CD14-positive monocyte (primary cell): ENCODE results near the gene YWHAE. TPM values are rescaled to one million over a fixed set of nuclear protein-coding genes. Genes with fewer than 3 reads are reported as not detected.

Experiments used
- DNase-seq, 3 donors: peaks; one replicate each; pipeline ENCODE4 v3.0.0-alpha.2; 2011 to 2022
- H2AFZ ChIP-seq: 2 replicates; pipeline ENCODE4 v1.6.0; 2012; ENCODE audit warnings: mild to moderate bottlenecking, low read depth, low read length, inconsistent platforms; ENCODE audit not compliant: insufficient read depth, poor library complexity, severe bottlenecking
- H3K27ac ChIP-seq, 2 donors: 1 replicate in 1 of 2; 2 replicates in 1 of 2; pipeline ENCODE4 v1.5.1; 2012 to 2013; ENCODE audit warnings: low read length in 2 of 2, control low read depth in 1 of 2, inconsistent platforms in 1 of 2, low read depth in 1 of 2, mild to moderate bottlenecking in 1 of 2
- H3K27me3 ChIP-seq, 2 donors: one replicate each; pipeline versions ENCODE4 v1.6.0 to v1.6.1; 2011 to 2013; ENCODE audit warnings: low read length in 2 of 2; ENCODE audit not compliant: control insufficient read depth in 2 of 2, insufficient read depth in 2 of 2
- H3K36me3 ChIP-seq, 2 donors: replicated peaks in 1 of 2; 1 replicate in 1 of 2; 2 replicates in 1 of 2; pipeline versions ENCODE4 v1.5.1 to v1.6.1; 2012 to 2013; ENCODE audit warnings: low read length in 2 of 2, control low read depth in 1 of 2, inconsistent platforms in 1 of 2, mild to moderate bottlenecking in 1 of 2; ENCODE audit not compliant: insufficient read depth in 2 of 2, control insufficient read depth in 1 of 2
- H3K4me1 ChIP-seq, 2 donors: 1 replicate in 1 of 2; 2 replicates in 1 of 2; pipeline versions ENCODE4 v1.5.1 to v1.6.1; 2012 to 2013; ENCODE audit warnings: low read length in 2 of 2, control low read depth in 1 of 2, inconsistent platforms in 1 of 2, mild to moderate bottlenecking in 1 of 2, moderate library complexity in 1 of 2; ENCODE audit not compliant: insufficient read depth in 2 of 2, control insufficient read depth in 1 of 2
- H3K4me2 ChIP-seq: replicated peaks from 2 replicates; pipeline ENCODE3; 2012; ENCODE audit warnings: low read length, moderate library complexity, mild to moderate bottlenecking; ENCODE audit not compliant: poor library complexity, severe bottlenecking; ENCODE audit errors: extremely low read depth
- H3K4me3 ChIP-seq, 3 experiments: fragments of 200-600 bp in 1 of 3; sonication (generic) in 1 of 3; replicated peaks in 1 of 3; 1 replicate in 2 of 3; 2 replicates in 1 of 3; pipeline ENCODE4 v1.5.1; 2011 to 2013; ENCODE audit warnings: low read length in 3 of 3, mild to moderate bottlenecking in 3 of 3, control low read depth in 2 of 3, low read depth in 2 of 3, inconsistent platforms in 1 of 3, moderate library complexity in 1 of 3
- H3K79me2 ChIP-seq: 2 replicates; pipeline ENCODE4 v1.6.0; 2012; ENCODE audit warnings: mild to moderate bottlenecking, control low read depth, inconsistent platforms, low read length, moderate library complexity; ENCODE audit not compliant: insufficient read depth
- H3K9ac ChIP-seq: 2 replicates; pipeline ENCODE4 v1.6.0; 2017; ENCODE audit warnings: low read length, mild to moderate bottlenecking; ENCODE audit not compliant: insufficient read depth, poor library complexity, severe bottlenecking
- H3K9me3 ChIP-seq, 2 donors: replicated peaks in 1 of 2; 1 replicate in 1 of 2; 2 replicates in 1 of 2; pipeline versions ENCODE4 v1.5.1 to v1.6.1; 2012 to 2013; ENCODE audit warnings: low read length in 2 of 2, control low read depth in 1 of 2; ENCODE audit not compliant: control insufficient read depth in 1 of 2, insufficient read depth in 1 of 2
- H4K20me1 ChIP-seq: 2 replicates; pipeline ENCODE4 v1.6.0; 2012; ENCODE audit warnings: mild to moderate bottlenecking, low read length, control low read depth, moderate library complexity; ENCODE audit not compliant: insufficient read depth
- H3K27ac Mint-ChIP-seq, 7 donors: one replicate each; pipeline ENCODE4 v1.8.0; 2020; ENCODE audit warnings: mild to moderate bottlenecking in 7 of 7, mixed read lengths in 7 of 7, moderate library complexity in 6 of 7, inconsistent platforms in 2 of 7
- H3K27me3 Mint-ChIP-seq, 3 donors: one replicate each; pipeline ENCODE4 v1.8.0; 2021 to 2022; ENCODE audit warnings: low read depth in 3 of 3, mild to moderate bottlenecking in 3 of 3, mixed read lengths in 3 of 3, moderate library complexity in 3 of 3, inconsistent platforms in 1 of 3
- H3K36me3 Mint-ChIP-seq, 2 donors: one replicate each; pipeline ENCODE4 v1.8.0; 2020; ENCODE audit warnings: mixed read lengths in 2 of 2, inconsistent platforms in 1 of 2, mild to moderate bottlenecking in 1 of 2
- H3K4me1 Mint-ChIP-seq: one replicate; pipeline ENCODE4 v1.8.0; 2020; ENCODE audit warnings: mild to moderate bottlenecking, mixed read lengths
- H3K4me3 Mint-ChIP-seq, 2 donors: one replicate each; pipeline ENCODE4 v1.8.0; 2020; ENCODE audit warnings: mild to moderate bottlenecking in 2 of 2, mixed read lengths in 2 of 2, moderate library complexity in 1 of 2
- H3K9me3 Mint-ChIP-seq, 7 donors: one replicate each; pipeline ENCODE4 v1.8.0; 2020 to 2022; ENCODE audit warnings: mixed read lengths in 7 of 7, mild to moderate bottlenecking in 6 of 7, moderate library complexity in 6 of 7, inconsistent platforms in 2 of 7
- WGBS: methylation state at CpG from one replicate; pipeline ENCODE4 v1.1.5; 2013; ENCODE audit warnings: missing lambda C conversion rate; ENCODE audit not compliant: insufficient coverage; 5-methylcytosine and 5-hydroxymethylcytosine counted together
- intact Hi-C, 2 donors: fragments of 100-400 bp; cut with micrococcal nuclease; formaldehyde crosslinking; loops; one replicate each; pipeline versions ENCODE4 v1.15.0 to v1.15.1; 2023
- polyA plus RNA-seq, 3 donors: library from polyadenylated mRNA; depleted of rRNA in 1 of 3; unstranded in 2 of 3; stranded (reverse) in 1 of 3; fragments of 300-500 nt in 2 of 3; fragments of >200 nt in 1 of 3; fragmentation: Illumina TruSeq in 2 of 3; gene quantifications; 1 replicate in 2 of 3; 2 replicates in 1 of 3; pipeline ENCODE4 v1.2.3, GENCODE V29; 2012 to 2021
- TF ChIP-seq, protein P1 (sequence below): fragments of 200-600 bp; IDR thresholded peaks from one replicate; pipeline ENCODE4 v1.8.0; 2022; ENCODE audit warnings: antibody characterized with exemption, mild to moderate bottlenecking

Gene YWHAE
- polyA plus RNA-seq, 3 donors = 165 to 185 (median 168) TPM

DNA sequence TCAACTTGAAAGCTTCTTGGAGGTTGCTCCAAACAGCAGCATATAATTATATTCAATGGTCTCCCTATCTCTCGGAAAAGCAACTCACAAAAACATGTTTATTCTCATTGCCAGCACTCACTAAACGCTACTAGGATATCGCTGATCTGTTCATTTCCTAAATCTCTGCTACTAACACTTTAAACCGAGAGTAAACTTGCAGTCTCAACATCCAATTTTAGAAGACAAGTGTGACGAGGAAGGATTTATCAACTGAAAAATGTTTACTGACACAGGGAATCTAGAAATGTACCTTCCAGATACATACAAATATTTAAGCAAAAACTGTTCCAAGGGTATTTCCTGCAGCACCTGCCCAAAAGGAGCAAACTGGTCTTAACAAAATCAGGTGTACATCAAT, 56.5 kb downstream of the YWHAE start:
- peaks cover 38 to 52% of the 10 kb centered on the region in 2 donors for H3K36me3 ChIP-seq
- H3K4me1 ChIP-seq = no peaks in the 10 kb centered on the region
- peaks cover 31% of the 10 kb centered on the region for H3K79me2 ChIP-seq
- WGBS = 100% methylated on average over 3 of the region's 5 CpGs
- no peak overlapping the region for H3K27ac ChIP-seq
- intact Hi-C loops = no loop called here
- peaks cover 54% of the 10 kb centered on the region for H4K20me1 ChIP-seq
- Mint-ChIP-seq H3K4me1 (peaks cover 5% of the 10 kb centered on the region), H3K36me3 (peaks cover 37 to 51% of the 10 kb centered on the region in 2 donors), H3K4me3 (no peak overlapping the region), H3K27ac (no peak overlapping the region), H3K9me3 (peaks cover 0 to 2% (median 0%) of the 10 kb centered on the region in 7 donors), H3K27me3 (peaks cover 0 to 3% (median 0%) of the 10 kb centered on the region in 3 donors)
- H3K4me2 ChIP-seq = no peak overlapping the region
- no peak overlapping the region for H2AFZ ChIP-seq
- H3K9me3 ChIP-seq = no peaks in the 10 kb centered on the region
- TF ChIP-seq, protein P1, sequence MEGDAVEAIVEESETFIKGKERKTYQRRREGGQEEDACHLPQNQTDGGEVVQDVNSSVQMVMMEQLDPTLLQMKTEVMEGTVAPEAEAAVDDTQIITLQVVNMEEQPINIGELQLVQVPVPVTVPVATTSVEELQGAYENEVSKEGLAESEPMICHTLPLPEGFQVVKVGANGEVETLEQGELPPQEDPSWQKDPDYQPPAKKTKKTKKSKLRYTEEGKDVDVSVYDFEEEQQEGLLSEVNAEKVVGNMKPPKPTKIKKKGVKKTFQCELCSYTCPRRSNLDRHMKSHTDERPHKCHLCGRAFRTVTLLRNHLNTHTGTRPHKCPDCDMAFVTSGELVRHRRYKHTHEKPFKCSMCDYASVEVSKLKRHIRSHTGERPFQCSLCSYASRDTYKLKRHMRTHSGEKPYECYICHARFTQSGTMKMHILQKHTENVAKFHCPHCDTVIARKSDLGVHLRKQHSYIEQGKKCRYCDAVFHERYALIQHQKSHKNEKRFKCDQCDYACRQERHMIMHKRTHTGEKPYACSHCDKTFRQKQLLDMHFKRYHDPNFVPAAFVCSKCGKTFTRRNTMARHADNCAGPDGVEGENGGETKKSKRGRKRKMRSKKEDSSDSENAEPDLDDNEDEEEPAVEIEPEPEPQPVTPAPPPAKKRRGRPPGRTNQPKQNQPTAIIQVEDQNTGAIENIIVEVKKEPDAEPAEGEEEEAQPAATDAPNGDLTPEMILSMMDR = no peak
- no peak overlapping the region for H3K4me3 ChIP-seq
- H3K27me3 ChIP-seq = no peaks in the 10 kb centered on the region
- no peak for DNase-seq
- H3K9ac ChIP-seq = no peak overlapping the region

DNA sequence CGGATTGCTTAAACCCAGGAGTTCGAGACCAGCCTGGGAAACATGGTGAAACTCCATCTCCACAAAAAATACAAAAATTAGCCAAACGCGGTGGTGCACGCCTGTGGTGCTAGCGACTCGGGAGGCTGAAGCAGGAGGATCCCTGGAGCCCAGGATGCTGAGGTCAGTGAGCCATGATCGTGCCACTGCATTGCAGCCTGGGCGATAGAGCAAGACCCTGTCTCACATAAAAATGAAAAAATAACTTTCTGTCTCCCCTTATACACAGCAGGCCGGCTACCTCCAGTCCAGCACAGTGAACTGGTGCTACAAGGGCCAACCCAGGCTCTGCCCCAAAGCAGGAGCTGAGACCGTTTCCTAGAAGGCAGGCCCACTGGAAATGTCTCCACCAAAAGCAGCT, 59.7 kb downstream of the YWHAE start:
- H3K9me3 ChIP-seq = no peaks in the 10 kb centered on the region
- H3K27ac Mint-ChIP-seq = peak overlapping the region in 2 of 7 donors; percentile 31 to 42

More for the DNA sequence above, 59.7 kb downstream of the YWHAE start:
- Histone ChIP-seq H3K27ac (no peak overlapping the region), H3K79me2 (no peaks in the 10 kb centered on the region), H3K4me2 (no peak overlapping the region), H3K36me3 (peaks cover 22 to 23% of the 10 kb centered on the region in 2 donors), H3K4me1 (no peaks in the 10 kb centered on the region), H2AFZ (no peak overlapping the region), H4K20me1 (peaks cover 22% of the 10 kb centered on the region), H3K9ac (no peak overlapping the region), H3K4me3 (no peak overlapping the region), H3K27me3 (no peaks in the 10 kb centered on the region)
- DNase-seq = no peak
- intact Hi-C loops = no loop called here
- 100% methylated on average over 9 of the region's 11 CpGs for WGBS
- H3K4me1 Mint-ChIP-seq = no peaks in the 10 kb centered on the region
- TF ChIP-seq, protein P1 = no peak
- peaks cover 0 to 3% (median 0%) of the 10 kb centered on the region in 7 donors for H3K9me3 Mint-ChIP-seq
- peaks cover 22 to 23% of the 10 kb centered on the region in 2 donors for H3K36me3 Mint-ChIP-seq
- H3K27me3 Mint-ChIP-seq = peaks cover 0 to 3% (median under 1%) of the 10 kb centered on the region in 3 donors
- H3K4me3 Mint-ChIP-seq = no peak overlapping the region
